HAP-1 (cell line): Measurements from ENCODE around the gene DPP3.
"Not testable (repeated sequence)": the region's sequence is repeated elsewhere in the genome, so short reads cannot be mapped to it uniquely, and the experiment has no call there.

Experiments
- DNase-seq, 2 experiments: peaks; one replicate each; pipeline ENCODE4 v3.0.0-alpha.2; 2016 to 2020; ENCODE audit warnings: low spot score in 2 of 2
- H3K27me3 ChIP-seq: fragments of 250-450 bp; sonication (Bioruptor Pico); 2 replicates; pipeline ENCODE4 v1.5.1; 2020; ENCODE audit warnings: low read depth, mild to moderate bottlenecking, moderate library complexity
- H3K36me3 ChIP-seq: fragments of 250-450 bp; sonication (Bioruptor Pico); replicated peaks from 2 replicates; pipeline ENCODE4 v1.5.1; 2020; ENCODE audit warnings: mild to moderate bottlenecking
- H3K4me1 ChIP-seq: fragments of 250-450 bp; sonication (Bioruptor Pico); 2 replicates; pipeline ENCODE4 v1.5.1; 2020; ENCODE audit warnings: mild to moderate bottlenecking
- H3K4me3 ChIP-seq: fragments of 250-450 bp; sonication (Bioruptor Pico); 2 replicates; pipeline ENCODE4 v1.5.1; 2020; ENCODE audit warnings: mild to moderate bottlenecking, moderate library complexity
- H3K9me3 ChIP-seq: fragments of 250-450 bp; sonication (Bioruptor Pico); 2 replicates; pipeline ENCODE4 v1.5.1; 2020; ENCODE audit warnings: mild to moderate bottlenecking, moderate library complexity
- in situ Hi-C: fragments of 300-500 bp; cut with MboI; formaldehyde crosslinking; loops from 3 replicates; pipeline ENCODE4 v1.14.3; 2020; ENCODE audit warnings: low sequenced_read_pairs, inconsistent platforms, mixed read lengths

The DPP3 gene

GRCh38 chr11:66451663-66452062 is 28.6 kb upstream of the DPP3 start:
- in situ Hi-C loops: no loop called here
- Histone ChIP-seq H3K27me3 (peaks cover 20% of the 10 kb centered on the region), H3K9me3 (0 out of 2 replicates have a peak, but pooled peaks cover 2% of the 10 kb centered on the region), H3K36me3 (no peaks in the 10 kb centered on the region), H3K4me1 (peaks cover 2% of the 10 kb centered on the region; the same call in 1 of the 2 replicates), H3K4me3 (no peak overlapping the region)
- no peak for DNase-seq

- no peaks in the 10 kb centered on the region for H3K9me3 ChIP-seq
- H3K4me3 ChIP-seq: no peak overlapping the region
- peaks cover 12% of the 10 kb centered on the region for H3K27me3 ChIP-seq
- DNase-seq: no peak
- H3K36me3 ChIP-seq: no peaks in the 10 kb centered on the region
- H3K4me1 ChIP-seq: no peaks in the 10 kb centered on the region
- in situ Hi-C loops: no loop called here
Measured at GRCh38 chr11:66454247-66454646, 26.0 kb upstream of the DPP3 start.

GRCh38 chr11:66454828-66455227 is 25.4 kb upstream of the DPP3 start:
- Histone ChIP-seq H3K9me3 (no peaks in the 10 kb centered on the region), H3K4me3 (no peak overlapping the region), H3K36me3 (no peaks in the 10 kb centered on the region), H3K4me1 (no peaks in the 10 kb centered on the region), H3K27me3 (peaks cover 12% of the 10 kb centered on the region)
- in situ Hi-C loops: no loop called here
- DNase-seq: no peak

GRCh38 chr11:66457826-66458225 is 22.4 kb upstream of the DPP3 start:
- Histone ChIP-seq H3K4me3 (no peak overlapping the region), H3K9me3 (no peaks in the 10 kb centered on the region)
- in situ Hi-C loops: no loop called here

GRCh38 chr11:66459138-66459778 is 21.0 kb upstream of the DPP3 start:
- in situ Hi-C loops: no loop called here

More at GRCh38 chr11:66457826-66458225, 22.4 kb upstream of the DPP3 start:
- H3K4me1 ChIP-seq: no peaks in the 10 kb centered on the region
- DNase-seq: no peak
- no peaks in the 10 kb centered on the region for H3K36me3 ChIP-seq
- peaks cover 6% of the 10 kb centered on the region; the same call in 1 of the 2 replicates for H3K27me3 ChIP-seq

GRCh38 chr11:66462010-66462409 is 18.2 kb upstream of the DPP3 start:
- H3K4me1 ChIP-seq: no peaks in the 10 kb centered on the region
- H3K27me3 ChIP-seq: no peaks in the 10 kb centered on the region
- in situ Hi-C loops: no loop called here
- no peak overlapping the region for H3K4me3 ChIP-seq
- no peaks in the 10 kb centered on the region for H3K36me3 ChIP-seq
- DNase-seq: no peak
- H3K9me3 ChIP-seq: no peaks in the 10 kb centered on the region

More at GRCh38 chr11:66459138-66459778, 21.0 kb upstream of the DPP3 start:
- H3K4me1 ChIP-seq: no peaks in the 10 kb centered on the region
- H3K4me3 ChIP-seq: no peak overlapping the region
- H3K27me3 ChIP-seq: peaks cover 4% of the 10 kb centered on the region; the same call in 1 of the 2 replicates
- no peaks in the 10 kb centered on the region for H3K36me3 ChIP-seq
- H3K9me3 ChIP-seq: no peaks in the 10 kb centered on the region
- DNase-seq: no peak

- H3K36me3 ChIP-seq: no peaks in the 10 kb centered on the region
- H3K4me1 ChIP-seq: peaks cover 4% of the 10 kb centered on the region; the same call in 1 of the 2 replicates
- in situ Hi-C loops: no loop called here
- DNase-seq: no peak
- H3K27me3 ChIP-seq: no peaks in the 10 kb centered on the region
- no peak overlapping the region for H3K4me3 ChIP-seq
- H3K9me3 ChIP-seq: no peaks in the 10 kb centered on the region
Measured at GRCh38 chr11:66462911-66463310, 17.3 kb upstream of the DPP3 start.

GRCh38 chr11:66464116-66464515 is 16.1 kb upstream of the DPP3 start:
- H3K9me3 ChIP-seq, in situ Hi-C loops, H3K27me3 ChIP-seq, H3K4me1 ChIP-seq, H3K36me3 ChIP-seq, DNase-seq, H3K4me3 ChIP-seq: not testable (repeated sequence)

- no peak overlapping the region for H3K4me3 ChIP-seq
- in situ Hi-C loops: no loop called here
Measured at GRCh38 chr11:66464916-66465315, 15.3 kb upstream of the DPP3 start.

GRCh38 chr11:66465373-66466224 is 14.6 kb upstream of the DPP3 start:
- no peaks in the 10 kb centered on the region for H3K9me3 ChIP-seq
- in situ Hi-C loops: no loop called here
- H3K4me3 ChIP-seq: peak overlapping the region; percentile 51
- no peaks in the 10 kb centered on the region for H3K27me3 ChIP-seq
- no peak for DNase-seq
- peaks cover 5% of the 10 kb centered on the region; the same call in 1 of the 2 replicates for H3K4me1 ChIP-seq
- H3K36me3 ChIP-seq: peaks cover 4% of the 10 kb centered on the region; the same call in 1 of the 2 replicates

More at GRCh38 chr11:66464916-66465315, 15.3 kb upstream of the DPP3 start:
- H3K36me3 ChIP-seq: peaks cover 4% of the 10 kb centered on the region; the same call in 1 of the 2 replicates
- H3K9me3 ChIP-seq: no peaks in the 10 kb centered on the region
- peaks cover 5% of the 10 kb centered on the region; the same call in 1 of the 2 replicates for H3K4me1 ChIP-seq
- DNase-seq: no peak
- no peaks in the 10 kb centered on the region for H3K27me3 ChIP-seq

GRCh38 chr11:66466225-66467033 is 13.8 kb upstream of the DPP3 start, which contains the start of gene PELI3:
PELI3 (plus strand) TSS chr11:66466905; CDS start chr11:66468129, 1,224 bp downstream.
- DNase-seq: peak; percentile 79 to 96
- peaks cover 5% of the 10 kb centered on the region; the same call in 1 of the 2 replicates for H3K4me1 ChIP-seq
- peaks cover 4% of the 10 kb centered on the region; the same call in 1 of the 2 replicates for H3K36me3 ChIP-seq
- no peaks in the 10 kb centered on the region for H3K9me3 ChIP-seq
- peak within 1 kb of the TSS; percentile 51 for H3K4me3 ChIP-seq
- in situ Hi-C loops: no loop called here
- no peaks in the 10 kb centered on the region for H3K27me3 ChIP-seq

GRCh38 chr11:66467034-66467659 is 13.1 kb upstream of the DPP3 start:
- in situ Hi-C loops: no loop called here
- no peaks in the 10 kb centered on the region for H3K27me3 ChIP-seq
- peaks cover 4% of the 10 kb centered on the region; the same call in 1 of the 2 replicates for H3K36me3 ChIP-seq
- no peaks in the 10 kb centered on the region for H3K9me3 ChIP-seq
- H3K4me1 ChIP-seq: peaks cover 5% of the 10 kb centered on the region; the same call in 1 of the 2 replicates
- peak overlapping the region; percentile 48 for H3K4me3 ChIP-seq
- peak in 1 of 2 experiments; percentile 62 for DNase-seq

GRCh38 chr11:66467756-66468155 is 12.5 kb upstream of the DPP3 start:
- H3K27me3 ChIP-seq: no peaks in the 10 kb centered on the region
- H3K4me3 ChIP-seq: peak overlapping the region; percentile 48
- peaks cover 4% of the 10 kb centered on the region for H3K36me3 ChIP-seq
- H3K4me1 ChIP-seq: peaks cover 5% of the 10 kb centered on the region; the same call in 1 of the 2 replicates
- no peaks in the 10 kb centered on the region for H3K9me3 ChIP-seq
- DNase-seq: peak in 1 of 2 experiments; percentile 42
- in situ Hi-C loops: no loop called here
